A673 (cell line): ENCODE measurements around the gene KIF26B.

Experiments
- CTCF ChIP-seq: fragments of 300-800, 200-600 bp; sonication (generic); conservative IDR thresholded peaks from 2 replicates; pipeline ENCODE4 v1.5.1; 2017; ENCODE audit warnings: low read depth, mild to moderate bottlenecking, antibody characterized with exemption, low read length, moderate library complexity, mixed read lengths
- EZH2 ChIP-seq: fragments of 200-600 bp; sonication (generic); IDR thresholded peaks from 2 replicates; pipeline ENCODE4 v1.6.1; 2017; ENCODE audit warnings: borderline replicate concordance, low read depth, mild to moderate bottlenecking, mixed read lengths, antibody characterized with exemption, low read length; ENCODE audit not compliant: poor library complexity, severe bottlenecking

DNA sequence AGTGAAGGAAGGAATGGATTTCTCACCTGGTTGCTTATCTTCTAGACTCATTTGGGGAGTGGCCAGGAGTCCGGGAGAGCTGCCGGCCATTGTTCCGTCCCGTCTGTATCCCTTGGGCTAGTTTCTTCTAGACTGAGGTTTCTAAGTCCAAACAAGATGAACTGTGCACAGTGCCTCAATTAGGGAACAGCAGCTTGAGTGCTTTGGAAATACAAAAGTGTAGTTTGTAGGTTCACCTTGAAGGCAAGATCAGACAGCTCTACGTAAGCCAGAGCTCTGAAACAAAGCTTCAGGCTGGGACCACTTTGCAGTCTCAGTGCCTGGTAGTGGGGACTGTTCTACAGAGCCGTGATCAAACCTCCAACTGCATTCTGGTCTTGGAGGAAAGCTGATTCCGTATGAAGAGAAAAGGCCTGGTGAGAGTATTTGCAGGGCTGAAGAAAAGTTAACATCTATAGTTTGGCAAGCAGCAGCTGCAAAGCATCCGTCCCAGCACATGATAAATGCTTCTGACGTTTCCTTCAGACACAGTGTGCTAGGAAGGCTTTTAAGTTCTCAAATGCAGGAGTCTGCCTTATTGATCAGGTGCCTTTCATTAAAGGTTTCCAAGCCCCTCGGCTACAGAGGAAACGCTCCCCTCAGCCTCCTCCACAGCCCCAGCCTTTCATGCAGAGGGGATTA lies 432.8 kb downstream of the KIF26B start:
- TF ChIP-seq CTCF (no peak), EZH2 (no peak)
